DND-41 (cell line): Measurements from ENCODE around the gene EIF2B2.

Source experiments
- ATAC-seq: fragments of 200-7000 bp; cut with Tn5 transposase; 3 replicates; pipeline ENCODE4 v1.9.1; 2021; ENCODE audit warnings: low read depth; ENCODE audit not compliant: insufficient read depth
- DNase-seq: peaks from one replicate; pipeline ENCODE4 v3.0.0-alpha.2; 2020
- H2AFZ ChIP-seq: 2 replicates; pipeline ENCODE4 v1.6.0; 2012; ENCODE audit warnings: low read depth, low read length
- H3K27ac ChIP-seq: 2 replicates; pipeline ENCODE4 v1.5.1; 2012; ENCODE audit warnings: low read length, inconsistent platforms
- H3K27me3 ChIP-seq: fragments of 200-600 bp; sonication (generic); 2 replicates; pipeline ENCODE4 v1.6.0; 2012; ENCODE audit warnings: low read length, mild to moderate bottlenecking, inconsistent platforms; ENCODE audit not compliant: insufficient read depth, poor library complexity
- H3K36me3 ChIP-seq: 2 replicates; pipeline ENCODE4 v1.5.1; 2012; ENCODE audit warnings: low read length, inconsistent platforms; ENCODE audit not compliant: insufficient read depth
- H3K4me1 ChIP-seq: 2 replicates; pipeline ENCODE4 v1.5.1; 2012; ENCODE audit warnings: mild to moderate bottlenecking, low read length; ENCODE audit not compliant: insufficient read depth
- H3K4me2 ChIP-seq: 2 replicates; pipeline ENCODE4 v1.6.0; 2012; ENCODE audit warnings: mild to moderate bottlenecking, moderate library complexity, low read length, inconsistent platforms; ENCODE audit not compliant: insufficient read depth
- H3K4me3 ChIP-seq, 2 experiments: fragments of 200-600 bp in 1 of 2; shearing (Covaris generic) in 1 of 2; 2 replicates each; pipeline ENCODE4 v1.5.1; 2012 to 2016; ENCODE audit warnings: inconsistent platforms in 2 of 2, low read length in 2 of 2, mild to moderate bottlenecking in 2 of 2, low read depth in 1 of 2, moderate library complexity in 1 of 2
- H3K79me2 ChIP-seq: 2 replicates; pipeline ENCODE4 v1.6.0; 2012; ENCODE audit warnings: low read length, inconsistent platforms; ENCODE audit not compliant: insufficient read depth
- H3K9ac ChIP-seq: 2 replicates; pipeline ENCODE4 v1.6.0; 2012; ENCODE audit warnings: low read depth, mild to moderate bottlenecking, inconsistent platforms, low read length, moderate library complexity
- H3K9me3 ChIP-seq: 2 replicates; pipeline ENCODE4 v1.5.1; 2012; ENCODE audit warnings: low read length, moderate library complexity, mild to moderate bottlenecking, inconsistent platforms; ENCODE audit not compliant: insufficient read depth, severe bottlenecking
- H4K20me1 ChIP-seq: 2 replicates; pipeline ENCODE4 v1.6.0; 2012; ENCODE audit warnings: low read length; ENCODE audit not compliant: insufficient read depth
- EZH2 ChIP-seq: IDR thresholded peaks from 3 replicates; pipeline ENCODE4 v1.6.1; 2012; ENCODE audit warnings: borderline replicate concordance, low read depth, mild to moderate bottlenecking, moderate library complexity, low read length, inconsistent platforms; ENCODE audit not compliant: severe bottlenecking
- TF ChIP-seq, protein P1 (sequence below): IDR thresholded peaks from 2 replicates; pipeline ENCODE4 v1.5.1; 2012; ENCODE audit warnings: borderline replicate concordance, low read length, moderate library complexity, mild to moderate bottlenecking; ENCODE audit not compliant: poor library complexity, severe bottlenecking; ENCODE audit errors: extremely low read depth

EIF2B2 gene

DNA sequence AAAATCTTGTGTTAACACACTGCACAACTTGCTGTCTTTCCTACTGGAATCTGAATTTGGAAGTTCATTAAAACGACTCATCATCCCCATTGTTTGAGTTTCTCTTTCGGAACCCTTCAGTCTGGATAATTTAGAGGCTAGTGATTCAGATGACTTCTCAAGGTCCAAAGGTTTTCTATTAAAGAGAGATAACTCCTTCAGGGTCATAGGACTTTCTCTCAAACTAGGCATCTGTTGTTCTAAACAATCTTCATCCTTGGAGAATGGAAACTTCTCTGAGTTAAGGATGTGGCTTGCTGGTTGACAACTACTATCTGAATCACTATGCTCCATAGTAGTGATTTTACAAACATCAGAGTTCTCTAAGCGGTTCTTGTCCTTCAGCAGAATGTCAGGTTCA, 44.2 kb downstream of the EIF2B2 start:
- Histone ChIP-seq H2AFZ (no peak overlapping the region), H3K9ac (no peak overlapping the region), H3K4me1 (peaks cover 55% of the 10 kb centered on the region), H3K27ac (no peak overlapping the region), H3K36me3 (peaks cover 27% of the 10 kb centered on the region), H3K4me3 (no peak overlapping the region), H3K79me2 (peaks cover 79% of the 10 kb centered on the region), H3K9me3 (no peaks in the 10 kb centered on the region), H3K27me3 (no peaks in the 10 kb centered on the region), H4K20me1 (peaks cover 2% of the 10 kb centered on the region; the same call in 1 of the 2 replicates), H3K4me2 (0 out of 2 replicates have a peak overlapping the region, but pooled peaks have one; percentile 14)
- ATAC-seq (no peak), DNase-seq (no peak)
- TF ChIP-seq, protein P1, sequence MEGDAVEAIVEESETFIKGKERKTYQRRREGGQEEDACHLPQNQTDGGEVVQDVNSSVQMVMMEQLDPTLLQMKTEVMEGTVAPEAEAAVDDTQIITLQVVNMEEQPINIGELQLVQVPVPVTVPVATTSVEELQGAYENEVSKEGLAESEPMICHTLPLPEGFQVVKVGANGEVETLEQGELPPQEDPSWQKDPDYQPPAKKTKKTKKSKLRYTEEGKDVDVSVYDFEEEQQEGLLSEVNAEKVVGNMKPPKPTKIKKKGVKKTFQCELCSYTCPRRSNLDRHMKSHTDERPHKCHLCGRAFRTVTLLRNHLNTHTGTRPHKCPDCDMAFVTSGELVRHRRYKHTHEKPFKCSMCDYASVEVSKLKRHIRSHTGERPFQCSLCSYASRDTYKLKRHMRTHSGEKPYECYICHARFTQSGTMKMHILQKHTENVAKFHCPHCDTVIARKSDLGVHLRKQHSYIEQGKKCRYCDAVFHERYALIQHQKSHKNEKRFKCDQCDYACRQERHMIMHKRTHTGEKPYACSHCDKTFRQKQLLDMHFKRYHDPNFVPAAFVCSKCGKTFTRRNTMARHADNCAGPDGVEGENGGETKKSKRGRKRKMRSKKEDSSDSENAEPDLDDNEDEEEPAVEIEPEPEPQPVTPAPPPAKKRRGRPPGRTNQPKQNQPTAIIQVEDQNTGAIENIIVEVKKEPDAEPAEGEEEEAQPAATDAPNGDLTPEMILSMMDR = no peak
- TF ChIP-seq EZH2 = no peak

GRCh38 chr14:75047506-75047905, 44.8 kb downstream of the EIF2B2 start:
- no peak overlapping the region for H3K4me3 ChIP-seq

GRCh38 chr14:75048101-75048500, 45.4 kb downstream of the EIF2B2 start:
- H3K4me3 ChIP-seq = no peak overlapping the region
- H3K79me2 ChIP-seq = peaks cover 73% of the 10 kb centered on the region
- H3K9me3 ChIP-seq = no peaks in the 10 kb centered on the region
- H3K36me3 ChIP-seq = peaks cover 18% of the 10 kb centered on the region
- H4K20me1 ChIP-seq = peaks cover 2% of the 10 kb centered on the region; the same call in 1 of the 2 replicates
- no peak overlapping the region for H3K27ac ChIP-seq
- peaks cover 55% of the 10 kb centered on the region for H3K4me1 ChIP-seq
- H2AFZ ChIP-seq = no peak overlapping the region
- no peak overlapping the region for H3K9ac ChIP-seq
- no peak for DNase-seq
- no peak overlapping the region for H3K4me2 ChIP-seq
- ATAC-seq = no peak
- H3K27me3 ChIP-seq = no peaks in the 10 kb centered on the region
- no peak for TF ChIP-seq EZH2
- TF ChIP-seq, protein P1 = no peak

More at GRCh38 chr14:75047506-75047905, 44.8 kb downstream of the EIF2B2 start:
- Histone ChIP-seq H3K9me3 (no peaks in the 10 kb centered on the region), H3K9ac (no peak overlapping the region), H4K20me1 (peaks cover 2% of the 10 kb centered on the region; the same call in 1 of the 2 replicates), H3K4me1 (peaks cover 55% of the 10 kb centered on the region), H3K36me3 (peaks cover 21% of the 10 kb centered on the region), H3K27me3 (no peaks in the 10 kb centered on the region), H2AFZ (no peak overlapping the region), H3K79me2 (peaks cover 76% of the 10 kb centered on the region), H3K27ac (no peak overlapping the region), H3K4me2 (no peak overlapping the region)
- DNase-seq (no peak), ATAC-seq (no peak)
- TF ChIP-seq, protein P1 = no peak
- TF ChIP-seq EZH2 = no peak

GRCh38 chr14:75049136-75049535, 46.4 kb downstream of the EIF2B2 start:
- H3K9me3 ChIP-seq = no peaks in the 10 kb centered on the region
- H3K27ac ChIP-seq = no peak overlapping the region
- no peak overlapping the region for H3K4me3 ChIP-seq
- H3K9ac ChIP-seq = no peak overlapping the region
- TF ChIP-seq, protein P1 = no peak
- no peak for TF ChIP-seq EZH2
- peak overlapping the region; percentile 66; the same call in 1 of the 2 replicates for H3K4me2 ChIP-seq
- H3K36me3 ChIP-seq = peaks cover 21% of the 10 kb centered on the region
- DNase-seq (no peak), ATAC-seq (no peak)
- no peaks in the 10 kb centered on the region for H3K27me3 ChIP-seq
- H4K20me1 ChIP-seq = no peaks in the 10 kb centered on the region
- H3K79me2 ChIP-seq = peaks cover 69% of the 10 kb centered on the region
- no peak overlapping the region for H2AFZ ChIP-seq
- peaks cover 55% of the 10 kb centered on the region for H3K4me1 ChIP-seq
